Prostate gland (tissue), 2 donors: ENCODE results near the gene CCSER2. TPM values are rescaled to one million over a fixed set of nuclear protein-coding genes. Genes with fewer than 3 reads are reported as not detected.
"Not testable (repeated sequence)": the region's sequence is repeated elsewhere in the genome, so short reads cannot be mapped to it uniquely, and the experiment has no call there.

Experiments used
- DNase-seq: peaks from one replicate; pipeline ENCODE4 v3.0.0-alpha.2; 2019; ENCODE audit warnings: low spot score
- H3K27ac ChIP-seq, 2 donors: fragments of 200-600 bp; sonication (generic); 2 replicates each; pipeline ENCODE4 v1.5.1; 2017 to 2019
- H3K27me3 ChIP-seq: fragments of 200-600 bp; sonication (generic); replicated peaks from 2 replicates; pipeline ENCODE4 v1.5.1; 2019; ENCODE audit not compliant: insufficient read depth
- H3K36me3 ChIP-seq, 2 donors: fragments of 200-600 bp; sonication (generic); 1 replicate in 1 of 2; 2 replicates in 1 of 2; pipeline versions ENCODE4 v1.5.1 to v1.8.1; 2017 to 2019
- H3K4me1 ChIP-seq: fragments of 200-600 bp; sonication (generic); replicated peaks from 2 replicates; pipeline ENCODE4 v1.5.1; 2019
- H3K4me3 ChIP-seq, 2 donors: fragments of 200-600 bp; sonication (generic); 2 replicates each; pipeline ENCODE4 v1.5.1; 2017 to 2019
- H3K9me3 ChIP-seq: fragments of 200-600 bp; sonication (generic); 2 replicates; pipeline ENCODE4 v1.5.1; 2017
- POLR2A ChIP-seq: fragments of 450-650 bp; IDR thresholded peaks from one replicate; pipeline ENCODE4 v1.6.1; 2016; ENCODE audit warnings: antibody characterized with exemption, mild to moderate bottlenecking
- POLR2AphosphoS5 ChIP-seq: sonication (generic); formaldehyde crosslinking; IDR thresholded peaks from one replicate; pipeline ENCODE4 v1.6.1; 2017; ENCODE audit warnings: antibody characterized with exemption
- WGBS: methylation state at CpG from one replicate; pipeline ENCODE4 v1.1.5; 2018; 5-methylcytosine and 5-hydroxymethylcytosine counted together
- intact Hi-C: fragments of 100-400 bp; cut with DNase I; formaldehyde crosslinking; loops from one replicate; pipeline ENCODE4 v1.14.2; 2022
- total RNA-seq, 2 donors: library from RNA; depleted of rRNA; stranded (reverse); fragments of >200 nt; gene quantifications; one replicate each; pipeline ENCODE4 v1.1.0, GENCODE V29; 2016
- TF ChIP-seq, protein P1 (sequence below), 4 experiments: fragments of 200-600 bp in 2 of 4; fragments of 450-650 bp in 2 of 4; sonication (generic) in 2 of 4; IDR thresholded peaks; 1 replicate in 3 of 4; 2 replicates in 1 of 4; pipeline ENCODE4 v1.5.1; 2016 to 2019; ENCODE audit warnings: antibody characterized with exemption in 4 of 4, mild to moderate bottlenecking in 2 of 4, moderate library complexity in 2 of 4

The CCSER2 gene
- total RNA-seq, 2 donors from 2014 or later: 30.4 to 53.6 TPM

DNA sequence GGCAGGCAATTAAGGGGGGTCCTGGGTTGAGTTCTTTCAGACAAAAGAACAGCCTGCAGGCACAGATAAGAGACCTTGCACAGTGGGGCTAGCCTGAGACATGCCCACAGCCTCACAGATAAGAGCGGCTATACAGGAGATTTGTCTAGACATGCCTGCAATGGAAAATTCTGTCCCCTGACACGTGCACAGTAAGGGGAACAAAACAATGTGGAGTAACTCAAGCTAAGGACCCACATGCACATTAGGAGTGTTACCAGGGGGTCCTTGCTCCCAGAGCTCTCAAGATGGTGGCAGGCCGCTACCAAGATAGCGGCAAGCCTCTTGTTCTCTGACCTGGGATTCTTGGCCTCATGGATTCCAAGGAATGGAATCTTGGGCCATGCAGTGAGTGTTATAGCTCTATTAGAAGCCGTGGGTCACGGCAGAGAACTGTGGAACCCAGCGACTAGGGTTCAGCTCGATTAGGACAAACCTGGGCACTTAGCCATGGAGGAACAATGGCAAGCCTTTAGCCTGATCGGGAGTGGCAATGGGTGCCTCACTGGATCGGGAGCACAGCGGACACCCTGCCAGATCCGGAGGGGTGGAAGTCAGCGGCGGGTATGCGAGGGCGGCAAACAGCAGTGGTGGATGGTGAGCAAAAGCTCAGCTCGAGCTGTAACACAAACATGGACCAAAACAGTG lies 196.9 kb downstream of the CCSER2 start:
- TF ChIP-seq, protein P1, sequence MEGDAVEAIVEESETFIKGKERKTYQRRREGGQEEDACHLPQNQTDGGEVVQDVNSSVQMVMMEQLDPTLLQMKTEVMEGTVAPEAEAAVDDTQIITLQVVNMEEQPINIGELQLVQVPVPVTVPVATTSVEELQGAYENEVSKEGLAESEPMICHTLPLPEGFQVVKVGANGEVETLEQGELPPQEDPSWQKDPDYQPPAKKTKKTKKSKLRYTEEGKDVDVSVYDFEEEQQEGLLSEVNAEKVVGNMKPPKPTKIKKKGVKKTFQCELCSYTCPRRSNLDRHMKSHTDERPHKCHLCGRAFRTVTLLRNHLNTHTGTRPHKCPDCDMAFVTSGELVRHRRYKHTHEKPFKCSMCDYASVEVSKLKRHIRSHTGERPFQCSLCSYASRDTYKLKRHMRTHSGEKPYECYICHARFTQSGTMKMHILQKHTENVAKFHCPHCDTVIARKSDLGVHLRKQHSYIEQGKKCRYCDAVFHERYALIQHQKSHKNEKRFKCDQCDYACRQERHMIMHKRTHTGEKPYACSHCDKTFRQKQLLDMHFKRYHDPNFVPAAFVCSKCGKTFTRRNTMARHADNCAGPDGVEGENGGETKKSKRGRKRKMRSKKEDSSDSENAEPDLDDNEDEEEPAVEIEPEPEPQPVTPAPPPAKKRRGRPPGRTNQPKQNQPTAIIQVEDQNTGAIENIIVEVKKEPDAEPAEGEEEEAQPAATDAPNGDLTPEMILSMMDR (IDR thresholded peaks at IDR 0.05): no peak
- TF ChIP-seq POLR2A: no peak
- no peak for TF ChIP-seq POLR2AphosphoS5
- no peaks in the 10 kb centered on the region for H3K4me1 ChIP-seq
- H3K27ac ChIP-seq: no peak overlapping the region
- H3K4me3 ChIP-seq: no peak overlapping the region
- no peaks in the 10 kb centered on the region for H3K9me3 ChIP-seq
- DNase-seq: no peak
- H3K36me3 ChIP-seq: no peaks in the 10 kb centered on the region
- WGBS: 89% methylated on average over 17 of the region's 17 CpGs
- no peaks in the 10 kb centered on the region for H3K27me3 ChIP-seq
- intact Hi-C loops: no loop called here

DNA sequence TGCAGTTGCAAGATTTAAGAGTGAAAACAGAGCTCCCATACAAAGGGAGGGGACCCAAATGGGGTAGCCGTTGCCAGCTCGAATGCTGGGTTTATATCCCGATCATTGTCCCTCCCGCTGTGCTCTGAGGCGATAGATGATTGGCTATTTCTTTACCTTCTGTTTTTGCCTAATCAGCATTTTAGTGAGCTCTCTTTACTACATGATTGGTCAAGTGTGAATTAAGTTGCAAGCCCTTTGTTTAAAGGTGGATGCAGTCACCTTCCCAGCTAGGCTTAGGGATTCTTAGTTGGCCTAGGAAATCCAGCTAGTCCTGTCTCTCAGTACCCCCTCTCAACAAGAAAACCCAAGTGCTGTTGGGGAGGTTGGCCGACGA lies 197.4 kb downstream of the CCSER2 start:
- intact Hi-C loops, H3K4me1 ChIP-seq, H3K27ac ChIP-seq, H3K36me3 ChIP-seq, H3K27me3 ChIP-seq, DNase-seq, H3K9me3 ChIP-seq, H3K4me3 ChIP-seq: not testable (repeated sequence)
- WGBS: over 99% methylated on average over 7 of the region's 7 CpGs

- H3K4me1 ChIP-seq, H3K9me3 ChIP-seq, intact Hi-C loops, H3K36me3 ChIP-seq, H3K4me3 ChIP-seq, H3K27me3 ChIP-seq: not testable (repeated sequence)
- peak overlapping the region; percentile 66 to 72 for H3K27ac ChIP-seq
- TF ChIP-seq POLR2AphosphoS5: peak; percentile 42
- 43% methylated on average over 5 of the region's 5 CpGs for WGBS
- DNase-seq: peak; percentile 58
These were observed 199.0 kb downstream of the CCSER2 start for GRCh38 chr10:84527386-84527785.

DNA sequence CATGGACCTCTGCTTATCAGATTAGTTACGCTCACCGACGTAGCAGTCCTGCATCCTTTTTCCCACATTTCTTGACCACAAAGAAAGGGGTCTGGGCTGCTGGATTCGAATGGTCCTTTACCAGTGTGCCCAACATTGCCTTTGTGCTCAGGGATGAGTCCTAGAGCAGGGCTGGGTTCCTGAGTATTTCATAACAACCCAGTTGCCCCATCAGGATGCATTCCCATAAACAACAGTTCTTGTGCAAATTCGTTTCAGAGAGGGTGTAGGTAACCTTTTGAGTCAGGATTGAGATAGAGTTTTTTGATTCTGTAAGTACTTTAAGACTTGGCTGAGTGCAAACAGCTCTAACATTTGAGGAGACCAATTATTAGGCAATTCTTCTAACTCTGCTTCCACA lies 200.1 kb downstream of the CCSER2 start:
- DNase-seq, H3K36me3 ChIP-seq, intact Hi-C loops, H3K4me3 ChIP-seq, H3K9me3 ChIP-seq, H3K27ac ChIP-seq, H3K4me1 ChIP-seq, H3K27me3 ChIP-seq: not testable (repeated sequence)
- 89% methylated on average over 5 of the region's 5 CpGs for WGBS

- Histone ChIP-seq H3K27me3 (no peaks in the 10 kb centered on the region), H3K27ac (no peak overlapping the region), H3K9me3 (no peaks in the 10 kb centered on the region), H3K36me3 (no peaks in the 10 kb centered on the region), H3K4me1 (no peaks in the 10 kb centered on the region), H3K4me3 (no peak overlapping the region)
- WGBS: 90% methylated on average over 9 of the region's 9 CpGs
- intact Hi-C loops: loop anchor here (10.0 kb wide), 1 partner anchor 96 kb away; no protein-coding TSS in a partner anchor
- TF ChIP-seq POLR2A: no peak
- TF ChIP-seq, protein P1 (IDR thresholded peaks at IDR 0.05): no peak
- no peak for TF ChIP-seq POLR2AphosphoS5
- no peak for DNase-seq
These were observed 202.4 kb downstream of the CCSER2 start for GRCh38 chr10:84530724-84531325.

DNA sequence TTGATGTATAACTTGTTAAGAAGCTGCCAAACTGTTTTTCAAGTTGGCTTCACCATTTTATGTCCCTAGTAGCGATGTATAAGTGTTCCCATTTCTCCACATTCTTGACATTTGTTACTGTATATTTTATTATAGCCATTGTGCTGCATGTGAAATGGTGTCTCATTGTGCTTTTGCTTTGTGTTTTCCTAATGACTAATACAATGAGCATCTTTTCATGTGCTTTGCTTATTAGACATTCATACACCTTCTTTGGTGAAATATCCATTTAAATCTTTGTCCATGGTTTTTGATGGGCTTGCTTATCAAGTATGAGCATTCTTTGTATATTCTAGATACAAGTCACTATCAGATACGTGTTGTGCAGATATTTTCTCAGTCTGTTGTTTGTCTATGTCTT lies 203.0 kb downstream of the CCSER2 start:
- Histone ChIP-seq H3K9me3 (no peaks in the 10 kb centered on the region), H3K36me3 (no peaks in the 10 kb centered on the region), H3K4me1 (no peaks in the 10 kb centered on the region), H3K27ac (no peak overlapping the region), H3K27me3 (no peaks in the 10 kb centered on the region), H3K4me3 (no peak overlapping the region)
- no peak for DNase-seq
- TF ChIP-seq POLR2A (no peak), POLR2AphosphoS5 (no peak)
- TF ChIP-seq, protein P1 (IDR thresholded peaks at IDR 0.05): no peak
- intact Hi-C loops: loop anchor here (10.0 kb wide), 1 partner anchor 97 kb away; no protein-coding TSS in a partner anchor
- 98% methylated on average over 2 of the region's 2 CpGs for WGBS
